OCI-LY7 (cell line): ENCODE measurements around the gene SLC8A1. TPM values are rescaled to one million over a fixed set of nuclear protein-coding genes. Genes with fewer than 3 reads are reported as not detected.

Experiments used
- BruUV-seq: library from RNA; stranded (reverse); fragments of 400-500 nt; replicated peaks from 2 replicates; lab custom pipeline; 2021; lab: Mats Ljungman, UMichigan
- CTCF ChIA-PET: fragments of 300-600 bp; sonication (Branson Sonifier 250); formaldehyde crosslinking; loops from one replicate; lab custom pipeline; 2022; ENCODE audit warnings: antibody characterized with exemption; ENCODE audit not compliant: unreplicated experiment; lab: Charles Lee
- POLR2A ChIA-PET: fragments of 300-600 bp; sonication (Branson Sonifier 250); formaldehyde crosslinking; loops from one replicate; lab custom pipeline; 2022; ENCODE audit warnings: antibody characterized with exemption; lab: Charles Lee
- DNase-seq: peaks from one replicate; pipeline ENCODE4 v3.0.0-alpha.2; 2015; ENCODE audit warnings: low spot score
- H2AFZ ChIP-seq: fragments of 200-600 bp; sonication (generic), shearing (Covaris generic); 2 replicates; pipeline ENCODE4 v1.6.1; 2014; ENCODE audit warnings: mild to moderate bottlenecking, antibody characterized with exemption, low read length, moderate library complexity
- H3K27ac ChIP-seq: fragments of 200-600 bp; sonication (generic); 2 replicates; pipeline ENCODE4 v1.5.1; 2014; ENCODE audit warnings: mixed run types, low read depth, mild to moderate bottlenecking, moderate library complexity, low read length, inconsistent platforms; ENCODE audit not compliant: poor library complexity, severe bottlenecking
- H3K36me3 ChIP-seq: fragments of 200-600 bp; sonication (generic); 2 replicates; pipeline ENCODE4 v1.6.1; 2014; ENCODE audit warnings: mild to moderate bottlenecking, antibody characterized with exemption, low read length, moderate library complexity, mixed read lengths; ENCODE audit not compliant: insufficient read depth
- H3K4me1 ChIP-seq: fragments of 200-600 bp; sonication (generic); 2 replicates; pipeline ENCODE4 v1.5.1; 2014; ENCODE audit warnings: mild to moderate bottlenecking, low read length; ENCODE audit not compliant: insufficient read depth, poor library complexity, severe bottlenecking
- H3K4me2 ChIP-seq: fragments of 200-600 bp; sonication (generic); 2 replicates; pipeline ENCODE4 v1.6.1; 2014; ENCODE audit warnings: mild to moderate bottlenecking, low read length
- H3K4me3 ChIP-seq: fragments of 200-600 bp; sonication (generic); 2 replicates; pipeline ENCODE4 v1.5.1; 2014; ENCODE audit warnings: mild to moderate bottlenecking, low read depth, low read length; ENCODE audit not compliant: poor library complexity, severe bottlenecking
- H3K79me2 ChIP-seq: fragments of 200-600 bp; sonication (generic); 2 replicates; pipeline ENCODE4 v1.6.1; 2016; ENCODE audit warnings: low read depth, mild to moderate bottlenecking, low read length, moderate library complexity, mixed read lengths; ENCODE audit not compliant: insufficient read depth
- H3K9me2 ChIP-seq: fragments of 200-600 bp; sonication (generic); 2 replicates; pipeline ENCODE4 v1.6.1; 2016; ENCODE audit warnings: mild to moderate bottlenecking, low read length, mixed read lengths; ENCODE audit not compliant: insufficient read depth
- H3K9me3 ChIP-seq: fragments of 200-600 bp; sonication (generic); 2 replicates; pipeline ENCODE4 v1.6.1; 2014; ENCODE audit warnings: mild to moderate bottlenecking, mixed run types, low read length, mixed read lengths
- H4K20me1 ChIP-seq: fragments of 200-600 bp; sonication (generic); 2 replicates; pipeline ENCODE4 v1.6.1; 2014; ENCODE audit warnings: mild to moderate bottlenecking, antibody characterized with exemption, low read length, moderate library complexity, mixed read lengths; ENCODE audit not compliant: insufficient read depth
- EZH2phosphoT487 ChIP-seq: fragments of 200-600 bp; sonication (generic); IDR thresholded peaks from 2 replicates; pipeline ENCODE4 v1.6.1; 2018; ENCODE audit warnings: low read depth, borderline replicate concordance, mild to moderate bottlenecking, mixed run types, antibody characterized with exemption, low read length, moderate library complexity, mixed read lengths
- intact Hi-C: fragments of 100-400 bp; cut with micrococcal nuclease; formaldehyde crosslinking; loops from one replicate; pipeline ENCODE4 v1.10.0; 2022; ENCODE audit not compliant: unreplicated experiment
- total RNA-seq, 2 experiments: library from RNA; depleted of rRNA in 1 of 2; stranded (reverse); fragments of >200 nt in 1 of 2; shearing (Covaris generic) in 1 of 2; gene quantifications; 2 replicates each; pipeline ENCODE4 v1.2.3, GENCODE V29; 2014 to 2022
- TF ChIP-seq, protein P1 (sequence below): fragments of 200-600 bp; sonication (generic); conservative IDR thresholded peaks from 2 replicates; pipeline ENCODE4 v1.5.1; 2014; ENCODE audit warnings: mild to moderate bottlenecking, antibody characterized with exemption, low read length, moderate library complexity, mixed read lengths

The SLC8A1 gene
- total RNA-seq, 2 experiments from 2014 or later = 3.6 to 7.3 TPM

DNA sequence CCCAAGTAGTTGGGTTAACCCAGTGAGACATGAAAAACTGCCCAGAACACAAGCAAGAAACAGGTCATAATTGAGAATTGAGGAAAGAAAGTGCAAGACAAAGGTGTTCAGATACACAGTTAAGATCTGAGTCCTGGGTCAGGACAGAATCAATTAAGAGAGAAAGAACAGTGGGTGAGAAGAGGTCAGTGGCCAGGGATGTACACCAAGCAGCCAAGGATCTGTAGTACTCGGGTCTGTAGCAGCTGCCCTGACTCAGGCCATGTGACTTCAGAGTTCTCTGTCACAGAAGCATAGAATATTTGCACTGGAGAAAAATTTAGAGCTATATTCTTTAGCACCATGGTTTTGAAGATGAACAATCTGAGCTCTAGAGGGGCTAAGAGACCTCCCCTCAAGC is 141.6 kb downstream of the SLC8A1 start:
- H4K20me1 ChIP-seq = no peaks in the 10 kb centered on the region
- ChIA-PET POLR2A (interaction anchor here (0.7 kb wide), 1 partner anchor 1745 kb away, joined by 3 read pairs; no protein-coding TSS in a partner anchor), CTCF (no interaction called here)
- H3K79me2 ChIP-seq = no peaks in the 10 kb centered on the region
- H3K4me2 ChIP-seq = no peak overlapping the region
- peaks cover 23% of the 10 kb centered on the region for H3K9me3 ChIP-seq
- no peak overlapping the region for H3K4me3 ChIP-seq
- TF ChIP-seq, protein P1, sequence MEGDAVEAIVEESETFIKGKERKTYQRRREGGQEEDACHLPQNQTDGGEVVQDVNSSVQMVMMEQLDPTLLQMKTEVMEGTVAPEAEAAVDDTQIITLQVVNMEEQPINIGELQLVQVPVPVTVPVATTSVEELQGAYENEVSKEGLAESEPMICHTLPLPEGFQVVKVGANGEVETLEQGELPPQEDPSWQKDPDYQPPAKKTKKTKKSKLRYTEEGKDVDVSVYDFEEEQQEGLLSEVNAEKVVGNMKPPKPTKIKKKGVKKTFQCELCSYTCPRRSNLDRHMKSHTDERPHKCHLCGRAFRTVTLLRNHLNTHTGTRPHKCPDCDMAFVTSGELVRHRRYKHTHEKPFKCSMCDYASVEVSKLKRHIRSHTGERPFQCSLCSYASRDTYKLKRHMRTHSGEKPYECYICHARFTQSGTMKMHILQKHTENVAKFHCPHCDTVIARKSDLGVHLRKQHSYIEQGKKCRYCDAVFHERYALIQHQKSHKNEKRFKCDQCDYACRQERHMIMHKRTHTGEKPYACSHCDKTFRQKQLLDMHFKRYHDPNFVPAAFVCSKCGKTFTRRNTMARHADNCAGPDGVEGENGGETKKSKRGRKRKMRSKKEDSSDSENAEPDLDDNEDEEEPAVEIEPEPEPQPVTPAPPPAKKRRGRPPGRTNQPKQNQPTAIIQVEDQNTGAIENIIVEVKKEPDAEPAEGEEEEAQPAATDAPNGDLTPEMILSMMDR = no peak
- no peak for TF ChIP-seq EZH2phosphoT487
- intact Hi-C loops = no loop called here
- BruUV-seq = no TSS peak
- H3K4me1 ChIP-seq = no peaks in the 10 kb centered on the region
- no peak overlapping the region for H2AFZ ChIP-seq
- H3K36me3 ChIP-seq = peaks cover 2% of the 10 kb centered on the region; the same call in 1 of the 2 replicates
- H3K27ac ChIP-seq = no peak overlapping the region
- no peaks in the 10 kb centered on the region for H3K9me2 ChIP-seq
- DNase-seq = no peak

DNA sequence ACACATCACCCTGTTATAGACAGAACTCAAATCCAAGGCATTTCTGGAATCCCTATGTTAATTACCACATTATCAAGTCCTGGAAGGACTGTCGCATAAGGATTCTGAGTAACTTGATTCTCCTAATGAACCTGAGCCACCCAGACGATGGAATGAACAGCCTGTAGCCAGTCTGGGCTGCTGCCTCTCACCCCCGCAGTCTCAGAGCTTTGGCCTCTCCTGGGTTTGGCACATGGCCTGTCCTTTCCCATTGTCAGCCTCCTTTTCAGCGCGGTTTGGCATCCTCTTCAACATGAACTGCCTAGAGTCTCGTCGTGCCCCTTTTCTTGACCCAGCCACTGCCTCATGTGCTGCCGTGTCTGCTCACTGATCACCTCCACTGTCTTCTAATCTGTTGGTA is 147.6 kb downstream of the SLC8A1 start:
- H3K4me3 ChIP-seq = no peak overlapping the region
- ChIA-PET CTCF (no interaction called here), POLR2A (interaction anchor here (0.9 kb wide), 1 partner anchor 11 kb away, joined by 4 read pairs; no protein-coding TSS in a partner anchor)
- H3K4me2 ChIP-seq = no peak overlapping the region
- H3K36me3 ChIP-seq = no peaks in the 10 kb centered on the region
- H4K20me1 ChIP-seq = no peaks in the 10 kb centered on the region
- TF ChIP-seq EZH2phosphoT487 = no peak
- TF ChIP-seq, protein P1 = no peak
- no peaks in the 10 kb centered on the region for H3K4me1 ChIP-seq
- DNase-seq = no peak
- no peak overlapping the region for H2AFZ ChIP-seq
- H3K9me3 ChIP-seq = no peaks in the 10 kb centered on the region
- H3K27ac ChIP-seq = no peak overlapping the region
- no peaks in the 10 kb centered on the region for H3K9me2 ChIP-seq
- no TSS peak for BruUV-seq
- H3K79me2 ChIP-seq = no peaks in the 10 kb centered on the region
- intact Hi-C loops = no loop called here

DNA sequence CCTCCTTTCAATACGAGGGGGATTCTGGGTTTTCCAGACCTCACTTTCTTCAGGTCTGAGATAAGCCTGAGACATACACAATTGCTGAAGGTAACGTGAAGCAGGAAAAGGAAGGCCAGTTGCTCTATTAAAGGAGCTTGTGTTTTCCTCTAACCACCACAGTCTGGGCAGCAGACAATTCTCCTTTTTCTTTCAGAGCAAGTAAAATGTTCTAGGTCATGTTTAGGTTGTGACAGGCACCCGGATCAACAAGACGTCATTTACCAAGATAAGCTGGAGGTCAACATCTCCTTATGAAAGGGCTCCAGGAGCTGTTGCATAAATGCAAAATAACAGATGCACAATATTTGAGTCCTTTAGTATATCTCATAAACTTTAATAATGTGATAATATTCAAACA is 148.1 kb downstream of the SLC8A1 start:
- POLR2A ChIA-PET = interaction anchor here (0.9 kb wide), 2 partner anchors 10 to 14 kb away, joined by 3 to 4 read pairs; no protein-coding TSS in a partner anchor
- TF ChIP-seq, protein P1 = no peak
- no peak for TF ChIP-seq EZH2phosphoT487
- Histone ChIP-seq H2AFZ (no peak overlapping the region), H3K27ac (no peak overlapping the region), H3K4me3 (no peak overlapping the region), H3K9me3 (no peaks in the 10 kb centered on the region), H3K9me2 (no peaks in the 10 kb centered on the region), H3K4me1 (no peaks in the 10 kb centered on the region), H3K36me3 (no peaks in the 10 kb centered on the region), H3K4me2 (no peak overlapping the region), H4K20me1 (no peaks in the 10 kb centered on the region), H3K79me2 (no peaks in the 10 kb centered on the region)
- DNase-seq = no peak
- no TSS peak for BruUV-seq
- CTCF ChIA-PET = no interaction called here
- intact Hi-C loops = no loop called here
